Measurements from ENCODE around the gene TEDC2.

- TF ChIP-seq CTCF (IDR thresholded peaks at IDR 0.05; ENCODE audit: poor library complexity) (no peak), EZH2 (IDR thresholded peaks at IDR 0.05; ENCODE audit: borderline replicate concordance) (no peak)
Observed at GRCh38 chr16:2469399-2470233, 9.7 kb downstream of the TEDC2 start.

Measured in hepatocyte (in vitro differentiated cells).